Natural killer cell (primary cell): Measurements from ENCODE around the gene CNGA1. TPM values are rescaled to one million over a fixed set of nuclear protein-coding genes. Genes with fewer than 3 reads are reported as not detected.

Experiments
- ATAC-seq, 3 donors: fragments of 150-1000 bp in 2 of 3; fragments of 200-7000 bp in 1 of 3; cut with Tn5 transposase; 1 replicate in 1 of 3; 2 replicates in 2 of 3; pipeline ENCODE4 v1.10.0; 2021; ENCODE audit warnings: mild to moderate bottlenecking in 2 of 3, moderate library complexity in 2 of 3
- DNase-seq, 2 donors: peaks; one replicate each; pipeline versions ENCODE4 v3.0.0 to v3.0.0-alpha.2; 2013 to 2021; ENCODE audit warnings: mixed read lengths in 1 of 2
- H3K27ac ChIP-seq: one replicate; pipeline ENCODE4 v1.5.1; 2013; ENCODE audit warnings: mild to moderate bottlenecking, low read length
- H3K27me3 ChIP-seq: one replicate; pipeline ENCODE4 v1.6.1; 2013; ENCODE audit warnings: low read length; ENCODE audit not compliant: control insufficient read depth, insufficient read depth
- H3K36me3 ChIP-seq: one replicate; pipeline ENCODE4 v1.6.1; 2013; ENCODE audit warnings: low read length; ENCODE audit not compliant: control insufficient read depth, insufficient read depth
- H3K4me1 ChIP-seq: one replicate; pipeline ENCODE4 v1.6.1; 2013; ENCODE audit warnings: low read length; ENCODE audit not compliant: control insufficient read depth, insufficient read depth
- H3K4me3 ChIP-seq: one replicate; pipeline ENCODE4 v1.5.1; 2013; ENCODE audit warnings: low read length
- H3K9me3 ChIP-seq: one replicate; pipeline ENCODE4 v1.6.1; 2013; ENCODE audit warnings: low read length; ENCODE audit not compliant: control insufficient read depth, insufficient read depth
- H3K27ac Mint-ChIP-seq, 2 donors: one replicate each; pipeline ENCODE4 v1.8.0; 2022; ENCODE audit warnings: mild to moderate bottlenecking in 2 of 2, mixed read lengths in 2 of 2, moderate library complexity in 1 of 2
- H3K27me3 Mint-ChIP-seq, 2 donors: one replicate each; pipeline ENCODE4 v1.8.0; 2022; ENCODE audit warnings: low read depth in 2 of 2, mixed read lengths in 2 of 2
- H3K36me3 Mint-ChIP-seq: one replicate; pipeline ENCODE4 v1.8.0; 2022; ENCODE audit warnings: mixed read lengths
- H3K4me1 Mint-ChIP-seq, 2 donors: one replicate each; pipeline ENCODE4 v1.8.0; 2022; ENCODE audit warnings: mixed read lengths in 2 of 2
- H3K4me3 Mint-ChIP-seq: one replicate; pipeline ENCODE4 v1.8.0; 2022; ENCODE audit warnings: mild to moderate bottlenecking, moderate library complexity, mixed read lengths
- H3K9me3 Mint-ChIP-seq, 2 donors: one replicate each; pipeline ENCODE4 v1.8.0; 2022; ENCODE audit warnings: mixed read lengths in 2 of 2
- WGBS: methylation state at CpG from one replicate; pipeline ENCODE4 v1.1.7; 2013; ENCODE audit warnings: missing lambda C conversion rate; ENCODE audit not compliant: insufficient coverage; 5-methylcytosine and 5-hydroxymethylcytosine counted together
- intact Hi-C: fragments of 100-400 bp; cut with micrococcal nuclease; formaldehyde crosslinking; loops from one replicate; pipeline ENCODE4 v1.14.2; 2022
- total RNA-seq, 4 donors: library from RNA; stranded (reverse); fragments of 120-200 nt in 1 of 4; gene quantifications; one replicate each; pipeline versions ENCODE4 v1.2.3 to v1.2.4, GENCODE V29; 2013 to 2022
- TF ChIP-seq, protein P1 (sequence below): fragments of 200-600 bp; IDR thresholded peaks from one replicate; pipeline ENCODE4 v1.8.0; 2022; ENCODE audit warnings: antibody characterized with exemption

The CNGA1 gene
- total RNA-seq, 3 donors from 2014 or later (not counting 1 experiment from before 2014, with no cell fraction given): not detected

GRCh38 chr4:48017108-48017571, 659 bp upstream of the CNGA1 start:
- Mint-ChIP-seq H3K27ac (no peak overlapping the region), H3K27me3 (peaks cover 29 to 35% of the 10 kb centered on the region in 2 donors), H3K9me3 (no peaks in the 10 kb centered on the region), H3K4me1 (peaks cover 6 to 21% of the 10 kb centered on the region in 2 donors), H3K4me3 (peak overlapping the region; percentile 87), H3K36me3 (no peaks in the 10 kb centered on the region)
- no peaks in the 10 kb centered on the region for H3K9me3 ChIP-seq
- DNase-seq (peak; percentile 20 to 33), ATAC-seq (peak; percentile 7 to 19 (median 18))
- intact Hi-C loops: no loop called here
- TF ChIP-seq, protein P1, sequence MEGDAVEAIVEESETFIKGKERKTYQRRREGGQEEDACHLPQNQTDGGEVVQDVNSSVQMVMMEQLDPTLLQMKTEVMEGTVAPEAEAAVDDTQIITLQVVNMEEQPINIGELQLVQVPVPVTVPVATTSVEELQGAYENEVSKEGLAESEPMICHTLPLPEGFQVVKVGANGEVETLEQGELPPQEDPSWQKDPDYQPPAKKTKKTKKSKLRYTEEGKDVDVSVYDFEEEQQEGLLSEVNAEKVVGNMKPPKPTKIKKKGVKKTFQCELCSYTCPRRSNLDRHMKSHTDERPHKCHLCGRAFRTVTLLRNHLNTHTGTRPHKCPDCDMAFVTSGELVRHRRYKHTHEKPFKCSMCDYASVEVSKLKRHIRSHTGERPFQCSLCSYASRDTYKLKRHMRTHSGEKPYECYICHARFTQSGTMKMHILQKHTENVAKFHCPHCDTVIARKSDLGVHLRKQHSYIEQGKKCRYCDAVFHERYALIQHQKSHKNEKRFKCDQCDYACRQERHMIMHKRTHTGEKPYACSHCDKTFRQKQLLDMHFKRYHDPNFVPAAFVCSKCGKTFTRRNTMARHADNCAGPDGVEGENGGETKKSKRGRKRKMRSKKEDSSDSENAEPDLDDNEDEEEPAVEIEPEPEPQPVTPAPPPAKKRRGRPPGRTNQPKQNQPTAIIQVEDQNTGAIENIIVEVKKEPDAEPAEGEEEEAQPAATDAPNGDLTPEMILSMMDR: no peak
- H3K27ac ChIP-seq: no peak overlapping the region
- H3K4me1 ChIP-seq: peaks cover 20% of the 10 kb centered on the region
- WGBS: 3% methylated on average over 35 of the region's 35 CpGs
- H3K4me3 ChIP-seq: peak overlapping the region; percentile 60
- peaks cover 12% of the 10 kb centered on the region for H3K27me3 ChIP-seq
- no peaks in the 10 kb centered on the region for H3K36me3 ChIP-seq

GRCh38 chr4:48015678-48016077, 803 bp downstream of the CNGA1 start:
- H3K9me3 Mint-ChIP-seq: no peaks in the 10 kb centered on the region
- DNase-seq (no peak), ATAC-seq (no peak)
- no peaks in the 10 kb centered on the region for H3K9me3 ChIP-seq
- H3K27ac ChIP-seq: no peak overlapping the region
- H3K27me3 ChIP-seq: peaks cover 12% of the 10 kb centered on the region
- H3K36me3 ChIP-seq: no peaks in the 10 kb centered on the region
- H3K4me1 Mint-ChIP-seq: peaks cover 6 to 21% of the 10 kb centered on the region in 2 donors
- intact Hi-C loops: no loop called here
- TF ChIP-seq, protein P1: no peak
- H3K27me3 Mint-ChIP-seq: peaks cover 31% of the 10 kb centered on the region in 2 donors
- WGBS: 94% methylated on average over 4 of the region's 5 CpGs
- no peaks in the 10 kb centered on the region for H3K36me3 Mint-ChIP-seq
- H3K4me1 ChIP-seq: peaks cover 20% of the 10 kb centered on the region
- H3K4me3 Mint-ChIP-seq: peak overlapping the region; percentile 87
- H3K4me3 ChIP-seq: peak overlapping the region; percentile 60
- peak overlapping the region in 1 of 2 donors; percentile 22 for H3K27ac Mint-ChIP-seq

DNA sequence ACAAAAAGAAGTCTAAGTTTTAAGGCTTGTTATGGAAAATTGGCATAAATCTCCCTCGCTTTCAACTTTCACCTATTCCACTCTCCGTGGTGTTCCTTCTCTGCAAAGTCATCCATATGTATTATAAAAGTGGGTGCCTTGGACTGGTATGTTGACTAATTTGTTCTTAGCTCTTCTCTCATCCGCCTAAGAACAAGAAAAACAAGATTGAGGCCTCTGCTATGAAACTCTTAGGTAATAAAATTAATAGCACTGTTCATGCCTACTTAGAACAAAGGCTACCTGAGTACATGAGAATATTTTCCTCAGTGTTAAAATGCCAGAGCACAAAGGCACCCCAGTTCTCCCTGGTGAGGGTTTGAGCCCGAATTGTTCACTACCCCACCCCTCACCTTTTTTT, 1.3 kb downstream of the CNGA1 start:
- 91% methylated on average over 2 of the region's 4 CpGs for WGBS
- ATAC-seq (no peak), DNase-seq (no peak)
- no peaks in the 10 kb centered on the region for H3K36me3 Mint-ChIP-seq
- H3K27me3 Mint-ChIP-seq: peaks cover 31 to 33% of the 10 kb centered on the region in 2 donors
- TF ChIP-seq, protein P1: no peak
- peaks cover 6 to 21% of the 10 kb centered on the region in 2 donors for H3K4me1 Mint-ChIP-seq
- H3K9me3 ChIP-seq: no peaks in the 10 kb centered on the region
- peaks cover 20% of the 10 kb centered on the region for H3K4me1 ChIP-seq
- no peak overlapping the region for H3K4me3 Mint-ChIP-seq
- no peak overlapping the region for H3K4me3 ChIP-seq
- H3K27ac Mint-ChIP-seq: no peak overlapping the region
- intact Hi-C loops: no loop called here
- H3K27ac ChIP-seq: no peak overlapping the region
- no peaks in the 10 kb centered on the region for H3K9me3 Mint-ChIP-seq
- peaks cover 12% of the 10 kb centered on the region for H3K27me3 ChIP-seq
- no peaks in the 10 kb centered on the region for H3K36me3 ChIP-seq

DNA sequence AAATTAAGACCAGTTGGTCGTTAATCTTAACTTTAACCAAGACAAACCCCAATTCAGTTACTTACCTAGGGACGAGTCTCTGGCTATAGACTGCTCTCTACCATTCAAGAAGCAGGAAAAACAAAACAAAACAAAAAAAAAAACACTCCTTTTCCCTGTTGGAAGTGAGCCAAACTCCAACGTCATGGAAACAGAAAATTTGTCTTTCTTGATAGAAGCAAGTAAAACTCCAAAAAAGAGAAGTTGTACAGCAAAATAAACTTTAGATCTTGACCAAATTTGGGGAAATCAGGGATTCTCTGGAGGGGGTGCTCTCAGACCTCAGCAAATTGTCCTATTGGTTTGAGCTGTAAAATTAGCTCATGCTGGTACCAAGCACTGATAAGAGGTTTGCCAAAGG, 3.7 kb downstream of the CNGA1 start:
- Histone ChIP-seq H3K4me3 (no peak overlapping the region), H3K4me1 (peaks cover 20% of the 10 kb centered on the region), H3K27ac (no peak overlapping the region), H3K36me3 (no peaks in the 10 kb centered on the region), H3K27me3 (peaks cover 12% of the 10 kb centered on the region), H3K9me3 (no peaks in the 10 kb centered on the region)
- Mint-ChIP-seq H3K27ac (no peak overlapping the region), H3K4me1 (peaks cover 6 to 21% of the 10 kb centered on the region in 2 donors), H3K36me3 (no peaks in the 10 kb centered on the region), H3K27me3 (peaks cover 31 to 33% of the 10 kb centered on the region in 2 donors), H3K4me3 (no peak overlapping the region), H3K9me3 (no peaks in the 10 kb centered on the region)
- no peak for ATAC-seq
- TF ChIP-seq, protein P1: no peak
- 59% methylated on average over 2 of the region's 3 CpGs for WGBS
- no peak for DNase-seq
- intact Hi-C loops: no loop called here
